ENCODE data around the gene SOS1.

Gene SOS1

GRCh38 chr2:39007875-39008504 is 112.9 kb downstream of the SOS1 start:
- TF ChIP-seq CTCF (IDR thresholded peaks at IDR 0.05; ENCODE audit: insufficient read depth, low read length, missing control alignments), result no peak
- DNase-seq (ENCODE audit: low read depth, low spot score), result no peak
- POLR2A ChIA-PET, result no interaction called here
- no peak overlapping the region for H3K4me3 ChIP-seq (ENCODE audit: low read depth, low read length)
- CTCF ChIA-PET, result interaction anchor here (1.8 kb wide), 1 partner anchor 15 kb away, joined by 4 read pairs; no protein-coding TSS in a partner anchor

- no peak overlapping the region for H3K4me3 ChIP-seq (ENCODE audit: low read depth, low read length)
- no peak for TF ChIP-seq CTCF (IDR thresholded peaks at IDR 0.05; ENCODE audit: insufficient read depth, low read length, missing control alignments)
- POLR2A ChIA-PET, result no interaction called here
- DNase-seq (ENCODE audit: low read depth, low spot score), result no peak
- CTCF ChIA-PET, result no interaction called here
These were observed 120.3 kb downstream of the SOS1 start for GRCh38 chr2:39000552-39000951.

GRCh38 chr2:38997781-38998180 is 123.1 kb downstream of the SOS1 start:
- POLR2A ChIA-PET, result interaction anchor here (0.7 to 1.1 kb wide), 2 partner anchors 246 to 272 kb away, joined by 3 read pairs; partner anchors contain the start of gene SRSF7
- CTCF ChIA-PET, result interaction anchor here (0.7 kb wide), 1 partner anchor 16 kb away, joined by 3 read pairs; no protein-coding TSS in a partner anchor
- H3K4me3 ChIP-seq (ENCODE audit: low read depth, low read length), result no peak overlapping the region
- no peak for TF ChIP-seq CTCF (IDR thresholded peaks at IDR 0.05; ENCODE audit: insufficient read depth, low read length, missing control alignments)
- peak; percentile 82 for DNase-seq (ENCODE audit: low read depth, low spot score)

GRCh38 chr2:38991899-38992298 is 129.0 kb downstream of the SOS1 start:
- CTCF ChIA-PET, result interaction anchor here (1.8 kb wide), 1 partner anchor 16 kb away, joined by 4 read pairs; no protein-coding TSS in a partner anchor
- POLR2A ChIA-PET, result no interaction called here
- no peak overlapping the region for H3K4me3 ChIP-seq (ENCODE audit: low read depth, low read length)
- no peak for DNase-seq (ENCODE audit: low read depth, low spot score)
- TF ChIP-seq CTCF (IDR thresholded peaks at IDR 0.05; ENCODE audit: insufficient read depth, low read length, missing control alignments), result no peak

- POLR2A ChIA-PET, result no interaction called here
- no peak for TF ChIP-seq CTCF (IDR thresholded peaks at IDR 0.05; ENCODE audit: insufficient read depth, low read length, missing control alignments)
- no peak for DNase-seq (ENCODE audit: low read depth, low spot score)
- CTCF ChIA-PET, result no interaction called here
- H3K4me3 ChIP-seq (ENCODE audit: low read depth, low read length), result no peak overlapping the region
These were observed 132.1 kb downstream of the SOS1 start for GRCh38 chr2:38988716-38989115.

GRCh38 chr2:38982498-38982897 is 138.4 kb downstream of the SOS1 start:
- no peak overlapping the region for H3K4me3 ChIP-seq (ENCODE audit: low read depth, low read length)
- ChIA-PET POLR2A (no interaction called here), CTCF (interaction anchor here (1.4 kb wide), 1 partner anchor 15 kb away, joined by 3 read pairs; no protein-coding TSS in a partner anchor)
- no peak for DNase-seq (ENCODE audit: low read depth, low spot score)
- no peak for TF ChIP-seq CTCF (IDR thresholded peaks at IDR 0.05; ENCODE audit: insufficient read depth, low read length, missing control alignments)

All from AG04449 (cell line).